Stimulated activated CD4-positive, alpha-beta T cell treated with anti-CD3 and anti-CD28 coated beads, TNF-alpha, amount 100 ng/mL, for 24 hours (primary cell): ENCODE data around the gene ZBTB5.
"Not testable (repeated sequence)": the region's sequence is repeated elsewhere in the genome, so short reads cannot be mapped to it uniquely, and the experiment has no call there.

Source experiments
- DNase-seq, 3 experiments: peaks; one replicate each; pipeline ENCODE4 v3.0.0-alpha.2; 2020; ENCODE audit warnings: low read depth in 3 of 3

Gene ZBTB5

GRCh38 chr9:37465249-37466036 is at the start of gene ZBTB5:
Gene ZBTB5, minus strand, starts transcription at chr9:37465450. Its CDS starts 22,899 bp downstream, at chr9:37442551.
- peak; percentile 98 to 99 (median 98) for DNase-seq

- DNase-seq: no peak
These were observed 49.7 kb upstream of the ZBTB5 start for GRCh38 chr9:37514999-37515398.

GRCh38 chr9:37514415-37514814 is 49.2 kb upstream of the ZBTB5 start:
- DNase-seq: not testable (repeated sequence)

- DNase-seq: no peak
These were observed 47.2 kb upstream of the ZBTB5 start for GRCh38 chr9:37512437-37512836.

GRCh38 chr9:37511016-37512010 is 46.1 kb upstream of the ZBTB5 start:
- DNase-seq: no peak

- not testable (repeated sequence) for DNase-seq
These were observed 44.8 kb upstream of the ZBTB5 start for GRCh38 chr9:37510053-37510452.

GRCh38 chr9:37509536-37509935 is 44.3 kb upstream of the ZBTB5 start:
- no peak for DNase-seq

- DNase-seq: no peak
These were observed 43.6 kb upstream of the ZBTB5 start for GRCh38 chr9:37508834-37509206.

GRCh38 chr9:37508135-37508833 is 43.0 kb upstream of the ZBTB5 start:
- no peak for DNase-seq

- no peak for DNase-seq
These were observed 42.4 kb upstream of the ZBTB5 start for GRCh38 chr9:37507566-37508134.

- no peak for DNase-seq
These were observed 39.4 kb upstream of the ZBTB5 start for GRCh38 chr9:37504605-37505004.

GRCh38 chr9:37503736-37504135 is 38.5 kb upstream of the ZBTB5 start:
- no peak for DNase-seq

- DNase-seq: no peak
These were observed 36.8 kb upstream of the ZBTB5 start for GRCh38 chr9:37501957-37502596.

GRCh38 chr9:37499297-37499696 is 34.0 kb upstream of the ZBTB5 start:
- no peak for DNase-seq

GRCh38 chr9:37498457-37498856 is 33.2 kb upstream of the ZBTB5 start:
- no peak for DNase-seq

GRCh38 chr9:37497320-37497719 is 32.1 kb upstream of the ZBTB5 start:
- DNase-seq: no peak

- no peak for DNase-seq
These were observed 30.8 kb upstream of the ZBTB5 start for GRCh38 chr9:37496020-37496419.

- DNase-seq: no peak
These were observed 30.3 kb upstream of the ZBTB5 start for GRCh38 chr9:37495571-37495970.

- DNase-seq: no peak
These were observed 26.7 kb upstream of the ZBTB5 start for GRCh38 chr9:37491939-37492338.

GRCh38 chr9:37486616-37487548 is 21.6 kb upstream of the ZBTB5 start:
- DNase-seq: no peak
